Lower lobe of right lung (tissue), 2 donors: Measurements from ENCODE around the gene TNS4. TPM values are rescaled to one million over a fixed set of nuclear protein-coding genes. Genes with fewer than 3 reads are reported as not detected.

Experiments used
- ATAC-seq, 2 donors: fragments of 200-7000 bp; cut with Tn5 transposase; one replicate each; pipeline ENCODE4 v1.9.1; 2020 to 2022; ENCODE audit warnings: mild to moderate bottlenecking in 2 of 2, moderate library complexity in 2 of 2
- DNase-seq: peaks from one replicate; pipeline ENCODE4 v3.0.0-alpha.2; 2020
- H3K27ac ChIP-seq: fragments of 200-600 bp; one replicate; pipeline ENCODE4 v1.8.0; 2022
- H3K27me3 ChIP-seq: fragments of 200-600 bp; one replicate; pipeline ENCODE4 v1.8.0; 2022; ENCODE audit warnings: low read depth
- H3K36me3 ChIP-seq: fragments of 200-600 bp; one replicate; pipeline ENCODE4 v1.8.0; 2022; ENCODE audit warnings: mild to moderate bottlenecking
- H3K4me1 ChIP-seq: fragments of 200-600 bp; one replicate; pipeline ENCODE4 v1.8.0; 2022
- H3K4me3 ChIP-seq: fragments of 200-600 bp; one replicate; pipeline ENCODE4 v1.8.0; 2022; ENCODE audit warnings: mild to moderate bottlenecking
- H3K9me3 ChIP-seq: fragments of 200-600 bp; one replicate; pipeline ENCODE4 v1.8.0; 2022
- intact Hi-C: fragments of 100-400 bp; cut with DNase I; formaldehyde crosslinking; loops from one replicate; pipeline ENCODE4 v1.11.0; 2022
- total RNA-seq: library from RNA; stranded (reverse); fragmentation: NEBNext Ultra II Directional; extraction: Animal tissue kit (Norgen Biotek cat#: 25700); gene quantifications from one replicate; pipeline ENCODE4 v1.2.1, GENCODE V29; 2021
- TF ChIP-seq, protein P1 (sequence below): fragments of 200-600 bp; IDR thresholded peaks from one replicate; pipeline ENCODE4 v1.8.0; 2022; ENCODE audit warnings: antibody characterized with exemption, mild to moderate bottlenecking
- donor health status: DM: no; HTN: yes; CAD: no; lungs with severe emphysema.

The TNS4 gene
- total RNA-seq, 1 donor from 2014 or later, result 0.68 TPM

DNA sequence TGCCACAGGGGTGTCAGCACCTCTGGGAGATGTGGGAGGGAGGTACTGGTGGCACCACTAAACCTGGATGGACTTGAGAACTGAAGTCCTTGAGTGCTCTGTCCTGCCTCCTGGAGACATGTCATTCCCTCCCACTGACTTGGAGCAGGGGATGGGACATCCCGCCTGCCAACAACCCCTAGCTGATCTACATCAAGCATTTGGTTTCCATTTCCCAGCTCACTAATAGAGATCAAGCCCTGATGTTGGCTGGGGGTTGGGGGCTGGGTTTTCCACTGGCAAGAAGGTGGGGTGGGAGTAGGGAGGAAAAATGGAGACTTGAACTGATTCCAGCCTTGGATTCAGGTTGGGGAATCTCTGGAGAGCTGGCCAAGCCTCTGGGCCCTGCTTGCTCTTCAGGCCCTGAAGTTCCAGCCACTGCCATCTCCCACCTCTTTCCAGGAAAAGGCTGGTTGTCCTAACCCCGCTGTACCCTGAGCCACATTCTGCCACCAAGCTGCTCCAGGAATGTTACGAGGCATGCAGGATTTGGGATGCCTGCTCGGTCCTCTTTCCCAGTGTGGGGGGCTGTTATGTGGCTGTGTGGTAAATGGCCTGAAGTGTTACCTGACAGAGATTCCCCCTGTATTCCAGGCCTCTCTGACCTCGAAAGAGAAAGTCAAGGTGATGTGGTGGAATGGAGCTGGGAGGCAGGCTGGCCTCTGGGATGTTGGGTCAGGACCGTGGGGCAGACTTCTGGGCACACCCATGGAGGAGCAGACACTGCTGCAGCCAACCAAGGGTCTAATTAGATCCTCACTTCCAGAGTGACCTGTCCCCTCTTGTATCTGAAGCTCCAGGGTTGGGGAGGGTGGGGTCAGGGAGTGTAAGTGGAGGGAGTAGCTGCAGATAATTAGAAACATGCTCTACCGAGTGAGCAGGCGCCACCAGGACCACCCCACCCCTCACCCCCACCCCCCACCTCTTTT is 41.5 kb downstream of the TNS4 start:
- Histone ChIP-seq H3K4me1 (peaks cover 55% of the 10 kb centered on the region), H3K27ac (no peak overlapping the region), H3K4me3 (no peak overlapping the region), H3K9me3 (no peaks in the 10 kb centered on the region), H3K27me3 (no peaks in the 10 kb centered on the region), H3K36me3 (peaks cover 33% of the 10 kb centered on the region)
- TF ChIP-seq, protein P1, sequence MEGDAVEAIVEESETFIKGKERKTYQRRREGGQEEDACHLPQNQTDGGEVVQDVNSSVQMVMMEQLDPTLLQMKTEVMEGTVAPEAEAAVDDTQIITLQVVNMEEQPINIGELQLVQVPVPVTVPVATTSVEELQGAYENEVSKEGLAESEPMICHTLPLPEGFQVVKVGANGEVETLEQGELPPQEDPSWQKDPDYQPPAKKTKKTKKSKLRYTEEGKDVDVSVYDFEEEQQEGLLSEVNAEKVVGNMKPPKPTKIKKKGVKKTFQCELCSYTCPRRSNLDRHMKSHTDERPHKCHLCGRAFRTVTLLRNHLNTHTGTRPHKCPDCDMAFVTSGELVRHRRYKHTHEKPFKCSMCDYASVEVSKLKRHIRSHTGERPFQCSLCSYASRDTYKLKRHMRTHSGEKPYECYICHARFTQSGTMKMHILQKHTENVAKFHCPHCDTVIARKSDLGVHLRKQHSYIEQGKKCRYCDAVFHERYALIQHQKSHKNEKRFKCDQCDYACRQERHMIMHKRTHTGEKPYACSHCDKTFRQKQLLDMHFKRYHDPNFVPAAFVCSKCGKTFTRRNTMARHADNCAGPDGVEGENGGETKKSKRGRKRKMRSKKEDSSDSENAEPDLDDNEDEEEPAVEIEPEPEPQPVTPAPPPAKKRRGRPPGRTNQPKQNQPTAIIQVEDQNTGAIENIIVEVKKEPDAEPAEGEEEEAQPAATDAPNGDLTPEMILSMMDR, result no peak
- DNase-seq (no peak), ATAC-seq (no peak)
- intact Hi-C loops, result no loop called here

GRCh38 chr17:40458851-40459482 is 42.5 kb downstream of the TNS4 start:
- DNase-seq (no peak), ATAC-seq (no peak)
- Histone ChIP-seq H3K36me3 (peaks cover 42% of the 10 kb centered on the region), H3K4me3 (no peak overlapping the region), H3K27me3 (no peaks in the 10 kb centered on the region), H3K27ac (no peak overlapping the region), H3K9me3 (no peaks in the 10 kb centered on the region), H3K4me1 (peaks cover 64% of the 10 kb centered on the region)
- intact Hi-C loops, result no loop called here
- TF ChIP-seq, protein P1, result no peak

DNA sequence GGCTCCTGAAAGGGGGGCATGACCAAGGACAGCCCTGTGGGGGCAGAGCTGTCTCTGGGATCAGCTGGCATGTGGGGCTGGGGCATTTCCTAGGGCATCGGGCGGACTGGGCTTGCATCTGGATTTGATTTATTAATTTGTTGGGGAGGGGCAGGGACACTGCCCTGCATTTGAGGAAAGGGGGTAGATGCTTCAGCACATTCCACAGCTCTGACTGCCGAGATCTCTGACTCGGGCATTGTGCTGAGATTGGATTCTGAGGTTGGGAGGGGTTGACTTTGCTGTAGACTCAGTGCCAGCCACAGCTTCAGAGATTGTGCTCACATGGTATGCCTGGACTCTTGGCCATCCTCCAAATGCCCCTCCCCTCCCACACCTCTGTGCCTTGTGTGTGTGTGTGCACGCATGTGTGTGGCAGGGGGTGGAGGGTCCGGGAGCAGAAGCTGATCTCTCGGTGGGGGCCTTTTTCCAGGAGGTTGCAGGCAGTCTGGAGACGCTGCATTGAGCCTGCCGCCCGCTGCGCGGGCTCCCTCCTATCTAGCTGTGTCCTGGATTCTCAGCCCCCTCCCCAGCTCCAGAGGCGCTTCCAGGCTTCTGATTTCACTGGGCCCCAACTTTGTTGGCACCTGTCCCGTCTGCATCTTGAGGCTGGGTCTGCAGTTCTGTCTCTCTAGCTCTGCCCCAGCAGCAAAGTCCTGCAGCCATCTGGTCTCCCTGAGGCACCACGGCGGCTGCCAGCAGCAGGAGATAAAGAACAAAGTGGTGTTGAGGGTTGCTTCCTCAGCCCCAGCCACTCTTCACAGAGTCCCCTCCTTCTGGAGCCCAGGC is 43.2 kb downstream of the TNS4 start:
- no peaks in the 10 kb centered on the region for H3K9me3 ChIP-seq
- TF ChIP-seq, protein P1, result no peak
- ATAC-seq, result peak in 1 of 2 donors; percentile 27

GRCh38 chr17:40457369-40457768 is 44.1 kb downstream of the TNS4 start:
- Histone ChIP-seq H3K4me1 (peaks cover 67% of the 10 kb centered on the region), H3K36me3 (peaks cover 58% of the 10 kb centered on the region), H3K9me3 (no peaks in the 10 kb centered on the region), H3K27me3 (no peaks in the 10 kb centered on the region), H3K4me3 (no peak overlapping the region), H3K27ac (peak overlapping the region; percentile 54)
- no peak for ATAC-seq
- intact Hi-C loops, result no loop called here
- DNase-seq, result no peak
- TF ChIP-seq, protein P1, result no peak

More for the DNA sequence above, 43.2 kb downstream of the TNS4 start:
- H3K36me3 ChIP-seq, result peaks cover 50% of the 10 kb centered on the region
- H3K4me3 ChIP-seq, result no peak overlapping the region
- peak overlapping the region; percentile 49 for H3K27ac ChIP-seq
- intact Hi-C loops, result no loop called here
- H3K4me1 ChIP-seq, result peaks cover 67% of the 10 kb centered on the region
- no peaks in the 10 kb centered on the region for H3K27me3 ChIP-seq
- DNase-seq, result no peak

DNA sequence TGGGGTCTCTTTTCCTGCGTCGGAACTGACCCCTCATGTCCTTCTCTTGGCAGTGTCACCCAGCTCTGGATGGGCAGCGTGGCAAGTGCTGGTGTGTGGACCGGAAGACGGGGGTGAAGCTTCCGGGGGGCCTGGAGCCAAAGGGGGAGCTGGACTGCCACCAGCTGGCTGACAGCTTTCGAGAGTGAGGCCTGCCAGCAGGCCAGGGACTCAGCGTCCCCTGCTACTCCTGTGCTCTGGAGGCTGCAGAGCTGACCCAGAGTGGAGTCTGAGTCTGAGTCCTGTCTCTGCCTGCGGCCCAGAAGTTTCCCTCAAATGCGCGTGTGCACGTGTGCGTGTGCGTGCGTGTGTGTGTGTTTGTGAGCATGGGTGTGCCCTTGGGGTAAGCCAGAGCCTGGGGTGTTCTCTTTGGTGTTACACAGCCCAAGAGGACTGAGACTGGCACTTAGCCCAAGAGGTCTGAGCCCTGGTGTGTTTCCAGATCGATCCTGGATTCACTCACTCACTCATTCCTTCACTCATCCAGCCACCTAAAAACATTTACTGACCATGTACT is 44.9 kb downstream of the TNS4 start:
- TF ChIP-seq, protein P1, result no peak
- Histone ChIP-seq H3K27ac (peak overlapping the region; percentile 54), H3K4me1 (peaks cover 67% of the 10 kb centered on the region), H3K4me3 (no peak overlapping the region), H3K36me3 (peaks cover 63% of the 10 kb centered on the region), H3K9me3 (no peaks in the 10 kb centered on the region), H3K27me3 (no peaks in the 10 kb centered on the region)
- intact Hi-C loops, result no loop called here
- no peak for DNase-seq
- ATAC-seq, result peak in 1 of 2 donors; percentile 5
